22Rv1 (cell line): Measurements from ENCODE around the gene COG5.

Source experiments
- H3K27ac ChIP-seq: fragments of 450-650 bp; 2 replicates; pipeline ENCODE4 v1.5.1; 2017
- ZFX ChIP-seq: fragments of 450-650 bp; IDR thresholded peaks from 2 replicates; pipeline ENCODE4 v1.6.1; 2017; ENCODE audit warnings: antibody characterized with exemption, borderline replicate concordance
- TF ChIP-seq, protein P1 (sequence below): fragments of 450-650 bp; IDR thresholded peaks from 2 replicates; pipeline ENCODE4 v1.5.1; 2017; ENCODE audit warnings: mild to moderate bottlenecking

Gene COG5

DNA sequence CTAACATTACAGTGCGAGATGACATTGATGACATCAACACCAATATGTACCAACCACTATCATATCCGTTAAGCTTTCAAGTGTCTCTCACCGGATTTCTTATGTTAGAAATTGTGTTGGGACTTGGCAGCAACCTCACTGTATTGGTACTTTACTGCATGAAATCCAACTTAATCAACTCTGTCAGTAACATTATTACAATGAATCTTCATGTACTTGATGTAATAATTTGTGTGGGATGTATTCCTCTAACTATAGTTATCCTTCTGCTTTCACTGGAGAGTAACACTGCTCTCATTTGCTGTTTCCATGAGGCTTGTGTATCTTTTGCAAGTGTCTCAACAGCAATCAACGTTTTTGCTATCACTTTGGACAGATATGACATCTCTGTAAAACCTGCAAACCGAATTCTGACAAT is 89.6 kb downstream of the COG5 start:
- TF ChIP-seq ZFX: no peak
- TF ChIP-seq, protein P1, sequence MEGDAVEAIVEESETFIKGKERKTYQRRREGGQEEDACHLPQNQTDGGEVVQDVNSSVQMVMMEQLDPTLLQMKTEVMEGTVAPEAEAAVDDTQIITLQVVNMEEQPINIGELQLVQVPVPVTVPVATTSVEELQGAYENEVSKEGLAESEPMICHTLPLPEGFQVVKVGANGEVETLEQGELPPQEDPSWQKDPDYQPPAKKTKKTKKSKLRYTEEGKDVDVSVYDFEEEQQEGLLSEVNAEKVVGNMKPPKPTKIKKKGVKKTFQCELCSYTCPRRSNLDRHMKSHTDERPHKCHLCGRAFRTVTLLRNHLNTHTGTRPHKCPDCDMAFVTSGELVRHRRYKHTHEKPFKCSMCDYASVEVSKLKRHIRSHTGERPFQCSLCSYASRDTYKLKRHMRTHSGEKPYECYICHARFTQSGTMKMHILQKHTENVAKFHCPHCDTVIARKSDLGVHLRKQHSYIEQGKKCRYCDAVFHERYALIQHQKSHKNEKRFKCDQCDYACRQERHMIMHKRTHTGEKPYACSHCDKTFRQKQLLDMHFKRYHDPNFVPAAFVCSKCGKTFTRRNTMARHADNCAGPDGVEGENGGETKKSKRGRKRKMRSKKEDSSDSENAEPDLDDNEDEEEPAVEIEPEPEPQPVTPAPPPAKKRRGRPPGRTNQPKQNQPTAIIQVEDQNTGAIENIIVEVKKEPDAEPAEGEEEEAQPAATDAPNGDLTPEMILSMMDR: no peak

DNA sequence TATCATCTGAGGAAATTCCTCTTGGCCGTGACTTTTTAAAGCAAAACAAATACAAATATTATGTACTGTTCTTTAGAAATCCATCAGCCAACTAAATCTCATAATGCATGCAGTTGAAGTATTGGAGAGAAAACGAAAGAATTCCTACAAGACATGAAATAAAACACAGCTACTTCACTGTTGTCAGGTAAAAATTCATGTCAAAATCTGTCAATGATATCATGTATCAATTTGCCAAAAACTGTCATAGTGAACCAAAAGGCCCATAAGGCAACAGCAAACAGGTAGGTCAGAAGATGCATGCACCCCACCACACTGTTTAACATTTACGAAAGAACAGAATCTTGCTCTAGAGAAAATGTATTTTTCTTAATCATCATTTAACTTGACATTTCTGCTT is 91.6 kb downstream of the COG5 start:
- TF ChIP-seq, protein P1: no peak
- no peak for TF ChIP-seq ZFX
- H3K27ac ChIP-seq: no peak overlapping the region

More for the DNA sequence above, 89.6 kb downstream of the COG5 start:
- H3K27ac ChIP-seq: no peak overlapping the region

DNA sequence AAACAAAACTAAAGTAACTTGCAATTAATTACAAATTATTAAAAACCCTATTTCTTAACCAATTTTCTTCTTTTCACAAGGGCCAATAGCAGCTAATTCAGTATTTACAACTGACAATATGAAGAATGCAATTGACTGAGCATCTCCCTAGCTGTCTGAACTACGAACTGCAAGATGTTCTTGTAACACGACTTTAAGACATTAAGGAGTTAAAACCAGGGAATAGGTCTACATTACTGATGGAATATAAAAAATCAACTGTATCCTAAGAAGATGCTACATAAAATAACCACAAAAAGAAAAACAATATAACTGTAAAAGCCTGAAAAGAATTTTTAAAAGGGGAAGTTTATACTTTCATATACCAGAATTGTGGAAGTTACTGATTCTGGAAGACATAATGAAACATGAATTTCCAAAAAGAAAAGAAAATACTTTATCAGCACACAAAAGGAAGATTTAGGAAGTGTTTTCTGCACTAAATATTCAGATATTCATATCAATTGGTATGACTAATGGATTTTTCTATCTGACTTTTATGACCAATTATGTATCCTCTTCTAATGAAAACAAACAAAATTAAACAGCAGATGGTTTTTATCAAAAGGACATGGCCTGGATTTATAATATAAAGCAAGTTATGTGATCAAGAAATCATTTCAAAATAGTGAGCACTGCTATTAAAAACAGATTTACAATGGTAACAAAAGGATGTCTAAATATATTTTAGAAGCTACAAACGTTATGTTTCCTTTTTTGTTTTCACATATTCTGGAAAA is 92.2 kb downstream of the COG5 start:
- H3K27ac ChIP-seq: no peak overlapping the region
- no peak for TF ChIP-seq ZFX
- TF ChIP-seq, protein P1: no peak

DNA sequence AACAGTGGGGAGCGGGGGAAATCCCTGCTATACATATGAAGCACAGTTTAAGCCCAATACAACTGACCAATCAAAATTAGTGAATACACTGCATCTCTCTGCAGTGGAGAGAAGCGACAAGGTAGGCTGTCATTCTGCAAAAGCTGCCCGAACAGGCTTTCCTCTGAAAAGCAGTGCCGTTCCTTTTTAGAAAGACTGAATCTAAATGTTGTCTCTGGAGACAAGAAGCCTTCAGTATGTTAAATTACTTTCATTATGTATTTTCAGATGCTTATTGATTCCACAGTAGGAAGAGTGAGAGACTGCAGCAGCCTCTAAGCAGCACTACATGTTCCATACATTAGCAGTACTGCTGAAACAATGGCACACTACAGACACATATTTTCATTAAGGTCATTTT is 93.8 kb downstream of the COG5 start, which contains the start of gene GPR22:
TSS of gene GPR22 (plus strand) at position 129 of the 400 bp plus-strand sequence. CDS start 4,004 bp downstream, outside the sequence.
- TF ChIP-seq, protein P1: no peak
- TF ChIP-seq ZFX: no peak
- H3K27ac ChIP-seq: no peak within 1 kb of the TSS

DNA sequence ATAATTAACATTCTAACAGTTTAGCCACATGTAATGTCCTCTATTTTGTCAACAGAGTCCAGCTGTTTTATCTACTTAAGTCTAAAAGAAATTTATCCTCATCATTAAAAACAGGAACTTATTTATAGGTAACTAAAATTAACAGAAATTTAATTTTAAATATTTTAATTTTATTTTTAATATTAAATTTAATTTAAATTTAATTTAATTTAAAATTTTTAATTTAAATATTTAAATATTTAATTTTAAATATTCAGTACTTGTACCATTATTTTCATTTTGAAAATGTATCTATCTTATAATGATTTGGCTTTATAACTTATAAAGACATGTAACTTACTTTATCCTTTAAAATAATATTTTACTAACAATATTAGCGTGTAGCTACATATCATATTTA is 94.9 kb downstream of the COG5 start:
- TF ChIP-seq ZFX: no peak
- TF ChIP-seq, protein P1: no peak
- H3K27ac ChIP-seq: no peak overlapping the region

DNA sequence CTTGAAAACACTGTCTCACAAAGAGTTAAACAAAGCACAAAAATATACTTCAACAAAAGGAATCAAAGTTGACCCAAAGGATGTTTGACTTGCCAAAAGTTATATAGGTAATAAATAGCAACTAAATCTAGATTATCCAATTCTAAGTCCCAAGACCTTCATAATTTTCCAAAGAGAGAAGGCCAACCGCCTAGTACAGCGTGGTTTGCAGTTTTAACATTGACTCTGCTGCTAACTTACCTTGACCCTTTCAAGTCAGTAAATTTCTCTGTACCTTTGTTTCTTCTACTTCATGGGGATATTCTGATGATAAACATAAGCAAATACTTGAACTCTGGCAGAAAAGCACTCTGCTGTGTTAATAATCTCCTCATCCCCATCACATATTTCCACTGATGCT is 95.7 kb downstream of the COG5 start:
- H3K27ac ChIP-seq: no peak overlapping the region
- no peak for TF ChIP-seq ZFX

DNA sequence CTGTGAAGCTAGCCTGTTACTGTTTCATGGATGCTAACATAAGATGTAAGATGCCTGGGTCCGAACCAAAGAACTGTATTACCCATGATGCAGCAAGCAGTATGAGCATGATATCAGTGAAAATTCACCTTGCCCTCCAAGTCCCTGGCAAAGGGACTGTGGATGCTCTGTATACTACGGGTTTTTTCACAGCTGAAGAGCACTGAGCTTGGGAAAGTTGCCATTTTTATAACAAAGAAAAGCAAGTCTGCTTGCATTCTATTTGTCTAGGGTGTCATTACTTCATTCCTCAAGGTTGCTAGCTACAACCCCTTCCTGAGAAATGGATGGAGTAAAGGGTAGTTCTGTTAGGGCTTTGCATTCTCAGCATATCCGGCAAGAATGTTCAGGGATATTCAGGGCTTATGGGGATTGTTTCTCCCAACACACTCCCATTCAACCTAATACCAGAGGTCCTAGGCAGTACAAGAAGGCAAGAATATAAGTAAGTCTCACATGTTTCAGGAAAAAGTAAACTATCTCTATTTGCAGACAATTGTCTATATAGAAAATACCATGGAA is 99.0 kb downstream of the COG5 start:
- TF ChIP-seq, protein P1: no peak
- TF ChIP-seq ZFX: no peak
- H3K27ac ChIP-seq: no peak overlapping the region
